Hematopoietic multipotent progenitor cell treated with erythropoietin and hydrocortisone succinate and interleukin-3 and kit ligand, for 17 days (in vitro differentiated cells): ENCODE measurements around the gene RAB44.
"Not testable (repeated sequence)": the region's sequence is repeated elsewhere in the genome, so short reads cannot be mapped to it uniquely, and the experiment has no call there.

ENCODE experiments used
- DNase-seq: peaks from one replicate; pipeline ENCODE4 v3.0.0-alpha.2; 2015; ENCODE audit warnings: low spot score

RAB44 gene, protein sequence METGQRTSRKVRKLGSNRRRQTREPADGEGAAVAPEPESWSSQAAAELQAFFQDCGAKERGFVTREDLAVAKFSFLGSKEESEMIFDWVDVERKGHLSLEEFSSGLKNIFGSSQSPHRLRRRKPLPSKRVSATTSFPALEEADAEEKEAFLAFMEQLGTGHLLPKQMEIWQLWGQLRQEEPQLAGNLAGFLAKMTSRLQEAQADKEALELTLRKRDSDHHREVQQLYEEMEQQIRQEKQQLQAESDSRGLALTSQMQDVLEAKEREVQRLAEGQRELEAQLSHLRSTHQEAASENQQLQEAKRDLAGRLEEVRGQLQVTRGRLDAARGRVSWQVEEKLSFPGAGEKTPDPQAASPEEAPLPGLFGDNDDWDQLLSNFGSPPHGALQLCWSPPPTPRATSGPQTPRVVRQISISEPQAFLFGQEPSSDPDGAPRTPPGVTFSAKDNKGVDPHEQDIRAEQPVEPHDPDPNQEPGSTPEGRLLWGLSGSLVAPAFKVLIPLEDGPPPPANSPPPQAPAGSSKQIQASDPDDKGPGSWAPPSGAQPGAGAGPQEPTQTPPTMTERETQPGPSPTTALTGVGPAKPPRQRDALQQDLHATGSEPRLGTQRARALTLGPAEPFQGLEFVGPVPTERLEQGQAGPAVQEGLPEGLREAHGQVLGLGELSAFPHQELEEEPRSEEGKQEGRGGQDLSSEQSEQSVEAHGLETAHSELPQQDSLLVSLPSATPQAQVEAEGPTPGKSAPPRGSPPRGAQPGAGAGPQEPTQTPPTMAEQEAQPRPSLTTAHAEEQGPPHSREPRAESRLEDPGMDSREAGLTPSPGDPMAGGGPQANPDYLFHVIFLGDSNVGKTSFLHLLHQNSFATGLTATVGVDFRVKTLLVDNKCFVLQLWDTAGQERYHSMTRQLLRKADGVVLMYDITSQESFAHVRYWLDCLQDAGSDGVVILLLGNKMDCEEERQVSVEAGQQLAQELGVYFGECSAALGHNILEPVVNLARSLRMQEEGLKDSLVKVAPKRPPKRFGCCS

DNA sequence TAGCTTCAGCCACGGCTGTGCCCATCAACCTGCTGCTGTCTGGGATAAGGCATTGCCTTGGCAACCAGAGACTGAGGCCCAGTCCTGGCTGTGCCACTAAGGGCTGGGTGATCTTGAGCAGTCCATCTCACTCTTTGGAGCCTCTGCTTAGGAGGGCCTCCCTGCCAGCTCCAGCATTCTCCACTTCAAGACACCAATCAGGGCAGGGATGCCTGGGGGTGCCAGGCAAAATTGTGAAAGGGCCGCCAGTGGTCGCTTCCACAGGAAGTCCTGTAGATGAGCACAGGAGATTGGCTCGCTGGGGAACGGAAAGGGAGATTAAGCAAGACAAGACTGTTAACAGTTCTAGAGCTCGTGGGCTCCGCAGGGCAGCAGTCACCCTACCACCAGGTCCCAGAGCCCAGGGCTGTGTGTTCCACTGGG, at the start of gene RAB44:
Gene RAB44 (plus strand): TSS at position 346 of the 423 bp plus-strand sequence. CDS start 6,410 bp downstream, outside the sequence.
- DNase-seq: no peak

GRCh38 chr6:36649086-36649485, 48.5 kb upstream of the RAB44 start:
- DNase-seq: no peak

DNA sequence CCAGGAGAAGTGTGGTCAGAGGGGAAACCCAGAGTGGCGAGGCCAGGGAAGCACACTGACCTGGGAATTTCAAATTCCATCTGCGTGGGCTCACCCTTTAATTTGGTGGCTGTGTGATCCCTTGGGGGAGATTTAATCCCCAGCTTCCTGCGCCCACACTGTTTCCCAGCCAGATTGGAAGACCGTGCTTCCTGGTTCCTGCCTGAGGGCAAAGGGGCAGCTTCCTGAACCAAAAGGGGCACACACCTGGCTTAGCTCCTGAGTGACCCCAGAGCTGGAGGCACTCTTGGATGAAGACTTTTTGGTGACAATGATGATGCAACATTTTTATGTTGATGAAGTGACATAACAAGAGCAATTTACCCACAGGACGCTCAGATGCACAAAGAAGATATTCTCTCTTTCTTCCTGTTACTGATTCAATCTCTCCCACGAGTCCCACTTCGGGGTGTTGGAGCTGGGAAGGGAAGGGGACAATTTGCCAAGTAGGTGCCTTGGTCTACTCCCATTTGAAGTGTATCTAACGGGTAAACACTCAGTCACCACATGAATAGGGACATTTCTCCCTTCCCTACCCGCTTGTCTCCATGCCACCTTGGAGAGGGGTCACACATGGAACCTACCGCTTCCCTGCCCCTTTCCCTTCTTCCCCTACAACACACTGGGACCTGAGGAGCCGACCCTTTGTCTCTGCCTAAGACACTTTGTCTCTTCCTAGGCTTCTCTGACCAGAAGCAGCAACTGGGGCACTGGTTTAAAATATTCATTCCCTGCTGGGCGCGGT, 47.7 kb upstream of the RAB44 start:
- no peak for DNase-seq

GRCh38 chr6:36650848-36651478, 46.7 kb upstream of the RAB44 start:
- DNase-seq: no peak

- no peak for DNase-seq
These were observed 45.8 kb upstream of the RAB44 start for GRCh38 chr6:36651659-36652379.

- DNase-seq: not testable (repeated sequence)
These were observed 43.2 kb upstream of the RAB44 start for GRCh38 chr6:36654469-36654868.

GRCh38 chr6:36655085-36655724, 42.4 kb upstream of the RAB44 start:
- DNase-seq: no peak

- no peak for DNase-seq
These were observed 41.2 kb upstream of the RAB44 start for GRCh38 chr6:36656441-36656840.

DNA sequence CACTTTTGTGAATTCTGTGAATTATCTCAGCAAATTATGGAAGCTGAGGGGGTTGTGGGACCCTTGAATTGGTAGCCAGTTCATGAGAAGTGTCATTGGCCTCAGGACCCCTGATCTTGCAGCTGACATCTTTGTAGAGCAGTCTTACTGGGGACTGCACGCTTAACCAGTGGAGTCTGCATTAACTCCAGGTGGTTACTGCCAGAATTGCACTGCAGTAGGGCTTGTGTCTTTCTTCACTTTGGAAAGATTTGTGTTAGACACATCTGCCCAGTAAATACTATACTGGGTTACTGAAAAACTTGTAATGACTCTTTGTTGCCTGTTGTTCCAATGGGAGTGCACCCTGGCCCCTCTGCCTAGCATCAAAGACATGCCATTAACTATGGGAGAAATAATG, 40.4 kb upstream of the RAB44 start:
- no peak for DNase-seq

GRCh38 chr6:36657942-36658544, 39.6 kb upstream of the RAB44 start:
- no peak for DNase-seq

DNA sequence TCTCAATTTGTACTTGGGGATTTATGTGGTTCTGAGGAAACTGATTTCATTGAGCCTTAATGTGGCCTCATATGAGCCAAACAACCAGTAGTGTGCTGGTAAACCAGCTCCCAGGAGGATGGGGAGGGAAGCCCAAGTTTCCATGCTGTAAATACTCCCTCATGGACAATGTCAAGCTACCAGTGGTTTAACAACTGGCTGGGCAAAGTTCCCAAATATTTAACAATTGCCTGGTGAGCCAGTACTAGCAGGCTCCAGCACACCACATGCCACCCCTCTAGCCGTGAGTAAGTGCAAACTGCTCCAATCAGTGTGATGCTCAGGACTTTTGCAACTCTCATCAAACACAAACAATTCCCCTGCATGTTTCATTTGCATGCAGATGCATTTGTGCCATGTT, 38.4 kb upstream of the RAB44 start:
- DNase-seq: no peak

GRCh38 chr6:36660771-36661471, 36.7 kb upstream of the RAB44 start:
- DNase-seq: no peak

DNA sequence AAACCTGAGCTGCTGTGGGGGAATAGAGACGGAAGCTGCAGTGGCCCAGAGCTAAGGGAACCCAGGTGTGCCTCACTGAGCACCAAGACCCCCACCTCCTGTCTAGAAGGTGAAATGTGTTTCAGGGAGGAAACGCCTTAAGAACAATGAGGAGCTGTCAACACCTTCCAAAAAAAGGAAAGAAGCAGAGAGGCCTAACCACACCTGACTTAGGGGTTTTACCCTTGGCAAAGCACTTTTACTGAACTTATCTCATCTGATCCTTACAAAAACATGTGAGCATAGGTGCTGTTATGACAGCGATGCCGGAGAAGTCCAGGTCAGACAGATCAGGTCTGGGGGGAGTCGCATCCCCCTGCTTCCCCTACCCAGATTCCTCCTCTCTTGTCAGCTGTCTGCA, 35.2 kb upstream of the RAB44 start:
- no peak for DNase-seq

DNA sequence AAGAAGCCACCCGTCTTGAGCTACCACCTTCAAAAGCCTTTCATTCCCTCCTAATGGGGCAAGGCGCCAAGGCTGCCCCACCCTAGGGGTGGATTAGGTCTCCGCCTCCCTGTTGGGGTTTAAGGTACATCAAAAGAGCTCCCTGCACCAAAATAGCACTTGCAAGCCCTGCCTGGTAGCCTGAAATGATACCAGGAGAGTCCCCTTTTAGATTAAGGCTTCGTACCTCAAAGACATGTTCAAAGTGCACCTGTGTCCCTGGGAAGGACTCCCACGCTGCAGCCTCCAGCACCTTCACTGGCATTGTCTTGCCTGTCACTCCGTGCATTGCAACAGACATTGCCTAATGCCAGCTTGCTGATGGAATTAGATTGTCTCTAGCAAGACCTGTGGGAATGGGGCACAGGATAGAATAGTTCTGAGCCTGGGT, 34.8 kb upstream of the RAB44 start:
- no peak for DNase-seq

DNA sequence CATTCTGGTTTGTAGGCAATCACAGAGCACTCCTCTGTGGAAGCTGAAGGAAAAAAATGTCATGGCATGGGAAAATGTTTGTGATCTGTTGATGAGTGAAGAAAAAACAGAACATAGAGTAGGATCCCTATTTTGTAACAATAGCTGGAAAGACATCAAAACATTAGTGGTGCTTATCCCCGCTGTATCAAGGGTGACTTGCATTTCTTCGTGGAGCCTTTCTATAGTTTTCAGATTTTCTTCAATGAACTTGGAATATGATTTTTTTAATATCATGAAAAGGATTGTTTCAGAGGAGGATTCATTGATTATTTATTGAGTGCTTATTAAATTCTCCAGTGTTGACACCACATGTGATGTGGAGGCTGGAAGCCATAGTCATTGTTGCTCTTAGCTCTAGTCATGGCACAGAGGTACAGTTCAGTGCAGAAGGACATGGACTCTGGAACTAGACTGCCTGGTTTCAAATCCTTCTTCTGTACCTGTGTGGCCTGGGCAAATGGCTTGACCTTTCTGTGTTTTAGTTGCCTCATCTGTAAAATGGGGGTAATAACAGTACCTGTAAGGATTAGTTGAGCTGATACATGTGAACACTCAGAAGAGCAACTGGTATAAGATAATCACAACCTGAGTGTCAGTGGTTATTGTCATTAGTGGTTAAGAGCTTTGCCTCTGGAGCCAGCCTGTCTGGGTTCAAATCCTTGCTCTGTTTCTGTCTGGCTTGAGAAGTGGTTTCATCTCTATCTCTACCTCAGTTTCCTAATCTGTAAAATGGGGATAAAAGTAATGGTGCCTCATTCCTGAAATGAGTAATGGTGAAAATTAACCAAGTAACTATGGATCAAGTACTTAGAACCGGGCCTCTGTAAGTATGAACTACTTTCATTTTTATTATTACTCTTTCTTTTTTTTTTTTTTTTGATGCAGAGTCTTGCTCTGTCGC, 33.9 kb upstream of the RAB44 start:
- DNase-seq: no peak

DNA sequence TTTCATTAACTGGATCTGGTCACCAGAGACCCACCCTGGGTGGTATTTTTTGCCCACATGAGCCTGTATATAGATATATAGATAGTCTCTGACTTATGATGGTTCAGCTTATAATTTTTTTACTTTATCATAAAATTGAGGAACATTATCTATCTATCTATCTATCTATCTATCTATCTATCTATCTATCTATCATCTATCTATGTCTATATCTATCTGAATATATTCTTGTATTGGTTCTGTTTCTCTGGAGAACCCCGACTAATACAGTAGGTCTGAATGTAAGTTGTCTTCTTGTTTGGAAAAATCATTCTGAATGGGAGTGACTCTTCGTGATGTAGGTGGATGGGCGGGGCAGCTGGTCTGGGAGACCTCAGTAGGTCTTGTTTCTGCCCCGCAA, 32.4 kb upstream of the RAB44 start:
- no peak for DNase-seq

DNA sequence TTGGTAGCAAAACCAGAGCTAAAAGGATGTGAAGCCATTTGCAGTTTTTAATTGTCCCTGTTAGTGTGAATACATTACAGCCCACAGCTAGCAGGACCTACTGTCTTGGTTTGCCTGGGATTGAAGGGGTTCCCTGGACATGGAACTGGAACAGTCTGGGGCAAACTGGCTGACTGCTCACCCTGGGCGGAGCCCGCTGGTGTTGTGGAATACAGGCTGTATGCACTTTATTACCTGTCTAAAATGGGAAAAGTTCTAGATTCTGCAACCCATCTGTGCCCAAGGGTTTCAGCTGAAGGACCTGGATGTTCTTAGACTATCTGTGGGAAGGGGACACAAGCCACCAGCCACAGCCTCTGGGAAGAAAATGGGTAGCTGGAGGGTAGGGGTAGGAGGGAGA, 31.3 kb upstream of the RAB44 start:
- no peak for DNase-seq
